Hematopoietic multipotent progenitor cell (in vitro differentiated cells): ENCODE results near the gene RTN4. TPM values are rescaled to one million over a fixed set of nuclear protein-coding genes. Genes with fewer than 3 reads are reported as not detected.
"Not testable (repeated sequence)": the region's sequence is repeated elsewhere in the genome, so short reads cannot be mapped to it uniquely, and the experiment has no call there.

ENCODE experiments used
- DNase-seq, 3 donors: peaks; one replicate each; pipeline ENCODE4 v3.0.0-alpha.2; 2011 to 2015; ENCODE audit warnings: low read depth in 2 of 3, low spot score in 2 of 3
- total RNA-seq: library from RNA; depleted of rRNA; stranded (reverse); fragments of >200 nt; gene quantifications from one replicate; pipeline ENCODE4 v1.2.3, GENCODE V29; 2012

RTN4 gene
- total RNA-seq, 1 donor: 69.2 TPM

GRCh38 chr2:55073000-55073983 lies 23.0 kb upstream of the RTN4 start:
- DNase-seq: no peak

DNA sequence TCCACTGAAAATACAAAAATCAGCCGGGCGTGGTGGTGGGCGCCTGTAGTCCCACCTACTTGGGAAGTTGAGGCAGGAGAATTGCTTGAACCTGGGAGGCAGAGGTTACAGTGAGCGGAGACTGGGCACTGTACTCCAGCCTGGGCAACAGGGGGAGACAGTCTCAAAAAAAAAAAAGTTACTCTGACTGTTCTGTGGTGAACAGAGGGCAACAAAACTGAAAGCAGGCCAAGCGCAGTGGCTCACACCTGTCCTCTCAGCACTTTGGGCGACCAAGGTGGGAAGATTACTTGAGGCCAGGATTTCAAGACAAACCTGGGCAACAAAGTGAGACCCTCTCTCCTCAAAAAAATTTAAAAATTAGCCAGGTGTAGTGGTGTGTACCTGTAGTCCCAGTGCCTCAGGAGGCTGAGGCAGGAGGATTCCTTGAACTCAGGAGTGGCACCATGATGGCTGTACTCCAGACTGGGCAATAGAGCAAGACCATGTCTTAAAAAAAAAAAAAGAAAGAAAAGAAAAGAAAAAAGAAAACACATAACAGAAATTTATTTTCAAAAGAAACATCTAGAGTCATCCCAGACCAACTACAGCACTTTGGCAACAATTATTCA lies 13.6 kb upstream of the RTN4 start:
- no peak for DNase-seq

GRCh38 chr2:55063226-55063625 lies 13.0 kb upstream of the RTN4 start:
- DNase-seq: no peak

- no peak for DNase-seq
These were observed 12.5 kb upstream of the RTN4 start for GRCh38 chr2:55062754-55063153.

DNA sequence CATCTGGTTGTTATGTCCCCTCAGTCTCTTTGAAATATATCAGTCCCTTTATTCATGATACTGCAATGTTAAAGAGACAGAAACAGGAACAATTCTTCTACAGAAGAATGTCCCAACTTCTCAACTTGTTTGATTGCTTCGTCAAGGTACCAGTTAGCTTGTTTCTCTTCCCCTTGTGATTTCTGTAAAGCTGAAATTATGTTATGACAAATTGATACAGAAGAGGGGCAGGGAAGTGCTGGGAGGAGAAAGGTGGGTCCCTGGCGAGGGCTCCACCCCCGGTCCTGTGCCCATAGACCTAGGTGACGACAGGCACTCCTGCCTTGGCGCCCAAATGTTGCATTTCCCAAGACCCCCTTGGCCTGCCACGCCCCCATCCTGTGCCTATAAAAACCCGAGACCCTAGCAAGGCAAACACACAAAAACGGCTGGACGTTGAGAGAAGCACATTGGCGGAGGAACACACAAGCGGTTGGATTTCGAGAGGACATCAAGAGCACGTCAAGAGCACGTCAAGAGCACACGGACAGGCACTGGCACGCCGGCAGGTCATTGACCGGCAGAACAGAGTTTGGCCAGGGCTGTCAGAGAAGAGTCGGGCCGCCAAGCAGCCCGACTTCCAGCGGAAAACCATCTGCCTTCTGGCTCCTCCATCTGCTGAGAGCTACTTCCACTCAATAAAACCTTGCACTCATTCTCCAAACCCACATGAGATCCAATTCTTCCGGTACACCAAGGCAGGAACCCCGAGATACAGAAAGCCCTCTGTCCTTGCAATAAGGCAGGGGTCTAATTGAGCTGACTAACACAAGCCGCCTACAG lies 11.5 kb upstream of the RTN4 start:
- DNase-seq: no peak

- DNase-seq: no peak
These were observed 9.5 kb upstream of the RTN4 start for GRCh38 chr2:55059793-55060192.

DNA sequence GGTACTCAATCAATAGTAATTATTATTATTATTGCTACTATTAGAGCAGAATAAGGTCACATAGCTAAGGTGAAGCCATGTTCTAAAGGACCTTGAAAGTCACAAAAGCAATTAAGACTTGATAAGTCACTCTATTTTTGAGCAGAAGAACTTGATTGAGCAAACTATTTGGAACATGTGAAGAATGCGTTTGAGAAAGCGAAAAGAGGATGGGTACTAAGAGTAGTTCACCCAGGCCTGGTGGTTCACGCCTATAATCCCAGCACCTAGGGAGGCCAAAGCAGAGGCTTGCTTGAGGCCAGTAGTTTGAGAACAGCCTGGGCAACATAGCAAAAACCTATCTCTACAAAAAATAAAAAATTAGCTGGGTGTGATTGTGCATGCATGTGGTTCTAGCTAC lies 7.2 kb upstream of the RTN4 start:
- no peak for DNase-seq

GRCh38 chr2:55056024-55056521 lies 5.8 kb upstream of the RTN4 start:
- no peak for DNase-seq

DNA sequence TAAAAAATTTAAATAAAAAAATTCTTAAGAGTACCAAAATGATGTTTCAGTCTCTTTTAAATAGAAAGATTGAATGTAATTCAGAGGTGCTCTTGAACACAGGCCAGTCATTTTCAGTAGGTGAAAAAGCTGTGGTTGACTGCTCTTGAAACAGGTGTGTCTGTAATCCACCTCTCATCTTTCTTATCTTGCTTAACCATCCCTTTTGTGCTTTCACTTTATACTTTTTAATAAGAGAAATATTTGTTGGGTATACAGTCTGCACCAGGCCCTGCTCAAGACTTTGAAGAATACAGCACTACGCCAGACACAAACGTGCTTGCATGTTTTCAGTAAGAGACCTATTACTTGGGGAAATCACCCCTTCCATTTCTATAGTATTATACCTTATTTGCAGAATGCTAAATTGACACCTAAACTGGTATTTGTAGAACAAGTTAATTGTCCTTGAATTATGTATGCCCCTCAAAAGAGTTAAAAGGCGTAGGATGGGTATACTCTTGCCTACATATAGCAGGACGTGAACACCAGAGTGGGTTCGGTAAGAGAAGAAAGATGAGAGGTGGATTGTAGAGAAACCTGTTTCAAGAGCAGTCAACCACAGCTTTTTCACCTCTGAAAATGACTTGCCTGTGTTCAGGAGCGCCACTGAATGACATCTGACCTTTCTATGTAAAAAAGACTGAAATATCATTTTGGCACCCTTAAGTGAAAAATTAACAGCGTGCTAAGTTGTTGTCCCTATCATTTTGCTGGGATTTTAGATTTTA lies 4.0 kb upstream of the RTN4 start:
- DNase-seq: no peak

GRCh38 chr2:55053225-55053624 lies 3.0 kb upstream of the RTN4 start:
- DNase-seq: not testable (repeated sequence)

- DNase-seq: peak in 2 of 3 donors; percentile 30 to 41
These were observed 2.1 kb upstream of the RTN4 start for GRCh38 chr2:55052129-55053061.

GRCh38 chr2:55051026-55051866 lies 995 bp upstream of the RTN4 start:
- DNase-seq: peak in 2 of 3 donors; percentile 55 to 67

GRCh38 chr2:55049821-55050099 lies 491 bp downstream of the RTN4 start:
- no peak for DNase-seq

- DNase-seq: peak in 2 of 3 donors; percentile 77 to 79
These were observed 1.0 kb downstream of the RTN4 start for GRCh38 chr2:55049043-55049820.

- DNase-seq: peak in 1 of 3 donors; percentile 24
These were observed 1.7 kb downstream of the RTN4 start for GRCh38 chr2:55048508-55049042.

DNA sequence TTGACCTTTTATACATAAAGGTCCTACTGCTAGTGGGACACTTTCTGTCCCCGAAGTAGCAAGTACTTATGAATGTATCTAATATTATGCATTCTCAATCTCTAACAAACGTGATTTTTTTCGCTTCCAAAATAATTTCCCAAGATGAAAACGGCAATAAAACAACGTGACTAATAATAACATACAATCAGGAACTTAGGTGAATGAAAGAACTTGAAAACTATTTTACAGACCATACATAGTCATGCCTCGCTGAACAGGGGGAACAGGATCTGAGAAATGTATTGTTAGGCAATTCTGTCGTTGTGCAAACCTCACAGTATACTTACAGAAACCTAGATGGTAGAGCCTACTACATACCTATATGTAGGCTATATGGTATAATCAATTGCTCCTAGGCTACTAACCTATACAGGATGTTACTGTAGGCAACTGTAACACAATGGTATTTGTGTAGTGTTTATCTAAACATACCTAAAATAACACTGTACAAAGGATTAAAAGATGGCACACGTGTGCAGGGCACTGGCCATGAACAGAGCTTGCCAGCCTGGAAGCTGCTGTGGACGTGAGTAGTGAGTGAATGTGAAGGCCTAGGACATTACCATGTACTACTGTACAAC lies 2.5 kb downstream of the RTN4 start:
- DNase-seq: no peak

DNA sequence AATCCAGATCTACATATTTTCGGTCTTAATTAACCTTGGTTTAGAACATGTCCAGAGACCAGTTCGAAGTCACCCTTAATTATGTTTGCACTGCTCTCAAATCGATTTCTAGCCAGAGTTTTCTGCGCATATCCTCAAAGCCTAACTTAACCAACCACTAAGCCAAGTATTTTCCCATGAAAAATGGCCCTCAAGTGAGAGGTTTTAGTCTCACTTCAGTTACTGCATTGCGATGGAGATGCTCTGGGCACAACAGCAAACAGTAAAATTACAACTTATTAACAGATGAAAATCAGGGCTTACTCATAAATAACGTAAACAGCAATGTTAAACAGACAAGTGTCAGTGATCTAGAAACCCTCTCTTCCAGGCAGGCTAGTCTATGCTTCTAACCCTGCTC lies 4.5 kb downstream of the RTN4 start:
- DNase-seq: no peak
